Right ventricle myocardium superior (tissue), 1 donor: ENCODE data around the gene ELFN1. TPM values are rescaled to one million over a fixed set of nuclear protein-coding genes. Genes with fewer than 3 reads are reported as not detected.

Source experiments
- ATAC-seq: fragments of 200-7000 bp; cut with Tn5 transposase; one replicate; pipeline ENCODE4 v1.9.1; 2020; ENCODE audit warnings: mild to moderate bottlenecking; ENCODE audit not compliant: poor library complexity
- DNase-seq: peaks from one replicate; pipeline ENCODE4 v3.0.0-alpha.2; 2020
- intact Hi-C: fragments of 100-400 bp; cut with DNase I; formaldehyde crosslinking; loops from one replicate; pipeline ENCODE4 v1.11.2; 2022
- total RNA-seq: library from RNA; stranded (reverse); fragmentation: NEBNext Ultra II Directional; extraction: Animal tissue kit (Norgen Biotek cat#: 25700); gene quantifications from one replicate; pipeline ENCODE4 v1.2.1, GENCODE V29; 2021
- donor health status: DM: no; HTN: yes; CAD: no; lungs with severe emphysema.

ELFN1 gene
- total RNA-seq, 1 donor from 2014 or later = 10.8 TPM

- DNase-seq = no peak
- intact Hi-C loops = no loop called here
- no peak for ATAC-seq
Observed at GRCh38 chr7:1688542-1688941, 18.5 kb downstream of the ELFN1 start.

- intact Hi-C loops = no loop called here
- no peak for ATAC-seq
- no peak for DNase-seq
Observed at GRCh38 chr7:1689311-1689710, 19.2 kb downstream of the ELFN1 start.

- no peak for DNase-seq
- ATAC-seq = no peak
- intact Hi-C loops = no loop called here
Observed at GRCh38 chr7:1690359-1690958, 20.4 kb downstream of the ELFN1 start.

- ATAC-seq (no peak), DNase-seq (peak; percentile 20)
- intact Hi-C loops = no loop called here
Observed at GRCh38 chr7:1691096-1691495, 21.0 kb downstream of the ELFN1 start.

- DNase-seq = peak; percentile 77
- intact Hi-C loops = no loop called here
- peak; percentile 91 for ATAC-seq
Observed at GRCh38 chr7:1691601-1692514, 21.8 kb downstream of the ELFN1 start.

- ATAC-seq (no peak), DNase-seq (peak; percentile 28)
- intact Hi-C loops = no loop called here
Observed at GRCh38 chr7:1692515-1693418, 22.7 kb downstream of the ELFN1 start.

- ATAC-seq (no peak), DNase-seq (peak; percentile 33)
- intact Hi-C loops = no loop called here
Observed at GRCh38 chr7:1693419-1693990, 23.4 kb downstream of the ELFN1 start.

- intact Hi-C loops = no loop called here
- ATAC-seq (no peak), DNase-seq (peak; percentile 45)
Observed at GRCh38 chr7:1693991-1694524, 24.0 kb downstream of the ELFN1 start.

GRCh38 chr7:1694611-1695511, 24.8 kb downstream of the ELFN1 start:
- intact Hi-C loops = no loop called here
- ATAC-seq (peak; percentile 27), DNase-seq (peak; percentile 47)

- ATAC-seq (no peak), DNase-seq (peak; percentile 20)
- intact Hi-C loops = no loop called here
Observed at GRCh38 chr7:1695800-1696454, 25.9 kb downstream of the ELFN1 start.

- peak; percentile 37 for DNase-seq
- intact Hi-C loops = no loop called here
Observed at GRCh38 chr7:1696671-1697498, 26.8 kb downstream of the ELFN1 start.

GRCh38 chr7:1697499-1698125, 27.5 kb downstream of the ELFN1 start:
- intact Hi-C loops = no loop called here
- peak; percentile 19 for DNase-seq
- no peak for ATAC-seq

More at GRCh38 chr7:1696671-1697498, 26.8 kb downstream of the ELFN1 start:
- ATAC-seq = no peak

GRCh38 chr7:1698201-1698600, 28.1 kb downstream of the ELFN1 start:
- ATAC-seq = no peak
- intact Hi-C loops = no loop called here

GRCh38 chr7:1698951-1699350, 28.9 kb downstream of the ELFN1 start:
- no peak for ATAC-seq
- intact Hi-C loops = no loop called here

More at GRCh38 chr7:1698201-1698600, 28.1 kb downstream of the ELFN1 start:
- DNase-seq = peak; percentile 8

GRCh38 chr7:1700086-1700485, 30.0 kb downstream of the ELFN1 start:
- DNase-seq (no peak), ATAC-seq (no peak)
- intact Hi-C loops = no loop called here

More at GRCh38 chr7:1698951-1699350, 28.9 kb downstream of the ELFN1 start:
- no peak for DNase-seq
